Stimulated activated CD8-positive, alpha-beta memory T cell treated with anti-CD3 and anti-CD28 coated beads, Interleukin-15, amount 100 ng/mL, for 24 hours (primary cell): ENCODE results near the gene CRACR2A.

Experiments
- DNase-seq: peaks from one replicate; pipeline ENCODE4 v3.0.0-alpha.2; 2020; ENCODE audit warnings: low read depth

The CRACR2A gene

DNA sequence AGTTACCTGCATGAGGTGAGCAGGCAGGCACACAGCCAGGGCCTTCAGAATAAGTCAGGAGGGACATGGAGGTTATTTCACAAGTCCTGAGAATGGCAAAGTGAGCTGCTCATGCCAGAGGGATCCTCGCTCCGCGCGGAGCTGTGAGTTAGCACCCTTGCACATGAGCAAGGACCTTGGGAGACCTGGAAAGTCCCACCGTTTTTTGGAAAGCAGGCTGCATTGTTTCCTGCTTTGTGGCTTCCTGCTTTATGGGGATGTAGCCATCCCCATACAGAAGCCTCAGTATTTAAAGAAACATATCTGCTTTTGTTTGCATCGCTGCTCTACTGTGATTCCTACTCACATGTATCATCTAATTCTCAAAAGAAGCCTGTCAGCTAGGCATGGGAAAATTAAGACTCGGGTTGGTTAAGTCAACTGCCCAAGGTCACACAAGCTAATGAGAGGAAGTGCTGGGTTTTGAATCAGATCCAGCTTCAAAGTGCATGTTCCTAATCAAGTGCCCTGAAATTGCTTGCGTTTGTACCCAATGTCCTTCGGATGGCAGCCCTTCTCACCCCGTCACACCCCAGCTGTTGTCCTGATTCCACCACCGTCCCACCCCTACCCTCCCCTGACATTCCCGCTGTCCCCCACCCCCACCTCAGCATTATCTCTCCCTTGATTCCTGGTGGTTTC lies 106.2 kb downstream of the CRACR2A start:
- no peak for DNase-seq

GRCh38 chr12:3645091-3645490 lies 107.8 kb downstream of the CRACR2A start:
- DNase-seq = no peak

GRCh38 chr12:3644104-3644503 lies 108.8 kb downstream of the CRACR2A start:
- DNase-seq = no peak

DNA sequence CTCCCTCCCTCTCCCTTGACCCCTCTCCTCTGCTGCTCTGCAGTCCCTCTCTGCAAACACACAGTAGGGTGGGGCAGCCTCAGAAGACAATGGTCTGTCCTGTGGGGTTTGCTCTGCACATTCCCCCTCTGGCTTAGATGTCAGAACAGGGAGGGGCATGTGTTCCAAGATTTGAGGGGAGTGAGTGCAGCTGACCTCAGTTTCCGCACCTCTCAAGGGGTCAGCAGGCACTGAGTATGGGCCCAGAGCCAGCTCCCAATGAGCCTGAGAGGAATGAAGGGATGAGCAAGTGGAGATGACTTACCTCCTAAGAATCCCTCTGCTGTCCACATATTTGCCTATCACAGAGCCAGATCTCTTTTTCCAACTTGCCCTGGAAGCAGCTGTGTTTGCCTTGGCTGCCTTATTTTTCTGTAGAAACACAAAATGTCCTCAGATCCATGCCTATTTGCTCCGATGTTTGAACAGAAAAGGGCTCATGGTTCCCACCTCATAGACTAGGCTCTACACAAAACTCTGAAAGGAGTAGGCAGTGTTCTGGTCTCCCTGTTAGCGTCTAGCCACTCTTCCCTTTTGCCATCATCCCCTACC lies 111.4 kb downstream of the CRACR2A start:
- no peak for DNase-seq

GRCh38 chr12:3636328-3636727 lies 116.6 kb downstream of the CRACR2A start:
- DNase-seq = no peak

GRCh38 chr12:3634348-3634747 lies 118.6 kb downstream of the CRACR2A start:
- DNase-seq = no peak

DNA sequence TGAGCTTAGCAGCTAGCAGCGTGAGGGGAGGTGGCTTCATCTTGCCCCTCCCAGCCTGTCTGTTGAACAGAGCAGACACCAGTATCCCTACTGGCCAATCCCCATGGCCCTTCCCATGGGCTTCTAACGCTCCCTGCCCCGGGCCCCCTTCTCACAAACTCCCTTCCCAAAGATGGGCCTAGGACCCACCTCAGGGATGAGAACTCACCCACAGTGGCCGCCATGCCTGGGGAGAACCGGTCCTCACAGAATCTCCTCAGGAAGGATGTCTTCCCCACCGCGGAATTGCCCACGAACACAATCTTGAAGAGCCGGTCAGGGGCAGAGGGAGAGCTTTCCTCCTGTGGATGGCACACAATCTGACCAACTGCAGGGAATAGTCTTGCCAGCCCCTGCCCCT lies 119.5 kb downstream of the CRACR2A start:
- DNase-seq = no peak

DNA sequence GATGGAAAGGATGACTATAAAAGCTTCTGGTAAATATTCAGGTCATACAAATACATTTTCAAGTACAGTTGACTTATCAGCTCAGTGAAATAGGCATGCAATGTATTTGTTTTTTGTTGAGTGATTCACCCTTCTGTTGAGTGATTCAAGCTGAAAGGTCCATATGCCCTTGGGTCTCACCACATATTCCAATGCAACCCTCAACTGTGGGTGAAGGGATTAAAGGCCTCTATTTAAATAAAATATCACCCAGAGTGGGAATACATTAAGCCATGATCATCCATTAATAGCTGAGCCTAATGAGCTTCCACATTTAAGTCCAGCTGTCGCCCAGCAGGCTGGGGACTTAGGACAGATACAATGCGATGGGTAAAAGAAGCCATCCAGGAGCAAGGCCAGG lies 120.2 kb downstream of the CRACR2A start:
- no peak for DNase-seq

GRCh38 chr12:3632256-3632655 lies 120.7 kb downstream of the CRACR2A start:
- DNase-seq = no peak

GRCh38 chr12:3631759-3632158 lies 121.2 kb downstream of the CRACR2A start:
- DNase-seq = no peak

GRCh38 chr12:3631272-3631637 lies 121.7 kb downstream of the CRACR2A start:
- DNase-seq = no peak

DNA sequence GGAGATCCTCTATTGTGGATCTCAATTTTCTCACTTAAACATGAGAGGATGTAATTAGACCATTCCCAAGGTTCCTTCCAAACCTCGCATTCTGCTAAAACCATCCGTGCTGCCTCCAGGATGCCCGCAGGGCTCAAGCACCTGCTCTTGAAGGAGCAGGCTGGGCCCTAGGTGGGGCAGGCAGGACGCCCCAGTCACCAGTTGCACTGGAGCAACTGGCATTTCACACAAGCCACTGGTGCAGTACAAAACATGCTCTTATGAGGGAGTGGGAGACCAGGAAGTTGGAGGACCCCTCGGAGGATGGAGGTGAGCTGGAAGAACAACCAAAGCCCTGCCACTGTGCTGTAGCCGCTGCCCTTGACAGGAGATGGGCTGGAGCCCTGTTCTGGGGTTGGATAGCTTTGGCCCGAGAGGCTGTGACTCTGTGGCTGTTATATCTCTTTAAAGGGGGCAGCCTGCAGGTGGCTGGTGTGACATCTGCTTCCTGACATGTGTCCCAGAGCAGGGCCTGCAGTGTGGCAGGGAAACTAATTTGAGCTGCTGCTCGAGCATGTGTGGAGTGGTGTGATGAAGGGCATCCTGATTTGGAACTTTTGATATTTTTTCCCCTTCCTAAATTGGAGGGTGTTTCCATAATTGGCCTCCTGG lies 122.2 kb downstream of the CRACR2A start:
- DNase-seq = no peak

DNA sequence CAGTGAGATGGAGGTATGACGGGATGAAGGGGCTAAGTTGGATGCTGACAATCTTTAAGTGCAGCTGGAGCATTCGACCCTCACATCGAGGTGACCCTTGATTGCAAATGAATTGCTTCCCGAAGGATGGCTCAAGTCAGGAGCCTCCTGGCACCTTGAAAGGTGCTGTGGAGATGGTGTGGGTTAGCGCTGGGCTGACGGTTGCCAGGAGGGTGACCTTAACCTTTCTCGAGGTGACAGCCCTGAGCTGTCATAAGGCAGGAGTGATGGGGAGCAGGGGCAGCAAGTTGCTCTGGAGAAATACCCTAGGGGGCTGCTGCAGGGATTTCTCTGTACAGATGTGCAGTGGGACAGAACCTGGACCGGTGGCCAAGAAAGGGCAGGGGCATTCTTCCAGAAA lies 122.8 kb downstream of the CRACR2A start:
- DNase-seq = no peak

DNA sequence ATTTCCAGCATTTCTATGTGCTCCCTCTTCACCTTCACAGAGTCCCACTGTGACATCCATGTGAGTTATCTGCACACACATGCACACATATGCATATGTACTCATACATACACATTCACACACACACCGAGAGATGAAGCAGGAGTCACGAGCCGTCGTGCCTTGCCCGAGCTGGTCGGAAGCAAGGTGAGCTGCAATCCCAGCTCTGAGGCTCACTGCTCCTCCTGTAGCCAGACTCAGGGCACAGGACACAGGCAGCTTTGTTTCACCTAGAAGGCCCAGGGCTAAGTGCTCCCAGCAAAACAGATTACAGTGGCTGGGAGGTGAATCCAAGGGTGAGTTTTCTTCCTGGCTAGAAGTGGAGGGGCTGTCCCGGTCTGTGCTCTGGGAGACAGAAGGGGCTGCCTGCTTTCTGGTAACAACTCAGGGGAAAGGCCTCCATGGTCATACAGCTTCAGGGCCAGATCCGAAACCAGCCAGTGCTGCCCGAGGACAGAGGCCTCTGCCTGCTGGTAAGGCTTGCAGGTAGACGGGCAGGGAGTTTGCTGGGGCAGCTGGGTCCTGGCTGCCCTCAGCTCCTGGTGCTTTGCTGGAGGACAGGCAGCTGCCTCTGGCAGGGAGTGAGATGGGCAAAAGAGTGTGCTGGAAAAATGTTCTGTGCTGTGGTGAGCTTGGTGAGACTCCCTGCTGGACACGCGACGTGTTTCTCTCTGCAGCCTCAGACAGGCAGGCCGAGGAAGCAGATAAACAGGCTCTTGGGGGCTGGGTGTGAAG lies 123.7 kb downstream of the CRACR2A start:
- no peak for DNase-seq

DNA sequence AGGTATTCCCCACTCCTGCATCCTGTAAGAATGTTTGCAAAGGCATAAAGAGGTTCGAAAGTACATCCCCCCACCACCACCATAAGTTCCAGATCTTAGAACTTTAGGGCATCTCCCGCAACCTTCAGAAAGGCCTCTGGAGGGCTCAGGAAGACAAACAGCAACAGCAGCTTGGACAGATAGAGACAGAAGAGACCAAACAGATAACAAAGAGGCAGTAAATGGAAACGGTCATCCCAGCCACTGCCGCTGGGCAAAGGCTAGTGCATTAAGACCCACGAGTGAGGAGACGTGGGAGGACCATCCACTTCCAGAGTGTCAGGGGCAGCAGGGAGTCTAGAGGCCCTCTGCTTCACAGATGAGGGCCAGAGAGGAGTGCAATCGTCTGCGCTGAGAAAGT lies 124.3 kb downstream of the CRACR2A start:
- DNase-seq = no peak

- DNase-seq = no peak
Measured at GRCh38 chr12:3627336-3627735, 125.6 kb downstream of the CRACR2A start.

GRCh38 chr12:3624273-3624672 lies 128.6 kb downstream of the CRACR2A start:
- no peak for DNase-seq

GRCh38 chr12:3622822-3623690 lies 129.9 kb downstream of the CRACR2A start:
- DNase-seq = no peak

GRCh38 chr12:3622021-3622821 lies 130.7 kb downstream of the CRACR2A start:
- no peak for DNase-seq

DNA sequence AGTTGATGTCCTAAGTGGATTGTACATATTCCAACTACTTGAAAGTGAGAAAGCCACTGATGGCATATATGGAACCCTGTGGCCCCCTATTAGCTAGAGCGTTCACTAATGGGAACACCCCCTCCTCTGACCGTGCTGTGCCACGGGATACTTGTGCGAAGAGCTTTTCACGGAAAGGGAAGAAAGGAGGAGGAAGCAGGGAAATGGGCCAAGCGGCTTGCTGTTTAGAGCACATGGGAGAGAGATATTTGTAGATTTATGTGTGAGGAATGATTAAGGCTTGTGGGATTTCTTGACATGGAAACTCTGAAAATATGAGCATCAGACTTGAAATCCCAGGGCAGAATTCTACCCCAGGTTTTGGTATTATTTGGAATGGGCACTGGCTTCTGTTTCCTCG lies 132.1 kb downstream of the CRACR2A start:
- DNase-seq = no peak

DNA sequence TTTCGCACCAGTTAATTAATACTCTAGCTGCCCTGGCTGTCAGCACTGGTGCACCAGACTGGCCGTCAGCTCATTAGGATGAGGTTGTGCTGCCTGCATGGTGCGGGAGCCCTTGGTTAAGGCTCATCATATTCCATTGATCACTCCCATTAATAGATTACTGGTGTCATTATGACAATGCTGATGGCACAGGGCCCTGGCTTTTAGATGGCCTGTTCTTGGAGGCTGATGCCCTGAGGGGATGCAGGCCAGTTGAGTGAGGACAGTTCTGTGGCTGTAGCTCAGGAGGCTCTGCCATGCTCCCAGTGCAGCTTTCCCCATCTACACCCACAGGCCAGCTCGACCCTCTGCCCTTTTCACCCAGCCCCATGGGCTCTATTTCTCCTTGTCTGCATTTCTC lies 135.3 kb downstream of the CRACR2A start:
- no peak for DNase-seq
